Aorta (tissue), 5 donors: ENCODE measurements around the gene SNX30. TPM values are rescaled to one million over a fixed set of nuclear protein-coding genes. Genes with fewer than 3 reads are reported as not detected.

Experiments
- ATAC-seq: fragments of 200-7000 bp; cut with Tn5 transposase; one replicate; pipeline ENCODE4 v1.9.1; 2022; ENCODE audit warnings: moderate library complexity; ENCODE audit not compliant: low FRiP score
- DNase-seq, 2 donors: peaks; one replicate each; pipeline ENCODE4 v3.0.0-alpha.2; 2020
- H3K27ac ChIP-seq, 2 donors: one replicate each; pipeline ENCODE4 v1.5.1; 2013; ENCODE audit warnings: low read length in 2 of 2, mild to moderate bottlenecking in 2 of 2, moderate library complexity in 2 of 2, control low read depth in 1 of 2, inconsistent platforms in 1 of 2, low read depth in 1 of 2
- H3K27me3 ChIP-seq, 2 donors: one replicate each; pipeline ENCODE4 v1.6.1; 2013; ENCODE audit warnings: control low read depth in 1 of 2, low read length in 1 of 2, mild to moderate bottlenecking in 1 of 2, moderate library complexity in 1 of 2; ENCODE audit not compliant: insufficient read depth in 2 of 2, control insufficient read depth in 1 of 2
- H3K36me3 ChIP-seq, 2 donors: one replicate each; pipeline ENCODE4 v1.6.1; 2013; ENCODE audit warnings: control low read depth in 1 of 2, low read length in 1 of 2, mild to moderate bottlenecking in 1 of 2; ENCODE audit not compliant: insufficient read depth in 2 of 2, control insufficient read depth in 1 of 2
- H3K4me1 ChIP-seq, 2 donors: one replicate each; pipeline ENCODE4 v1.6.1; 2013; ENCODE audit warnings: low read length in 2 of 2, control low read depth in 1 of 2, mild to moderate bottlenecking in 1 of 2, moderate library complexity in 1 of 2; ENCODE audit not compliant: insufficient read depth in 2 of 2, control insufficient read depth in 1 of 2
- H3K4me3 ChIP-seq, 2 donors: one replicate each; pipeline ENCODE4 v1.5.1; 2013; ENCODE audit warnings: low read length in 2 of 2, control low read depth in 1 of 2, mild to moderate bottlenecking in 1 of 2
- H3K9me3 ChIP-seq: one replicate; pipeline ENCODE4 v1.6.1; 2013; ENCODE audit warnings: mild to moderate bottlenecking, low read length; ENCODE audit not compliant: control insufficient read depth
- WGBS, 2 donors: extraction: QIAGEN DNeasy Blood & Tissue Kit; methylation state at CpG; one replicate each; pipeline ENCODE4 v1.1.7; 2013; 5-methylcytosine and 5-hydroxymethylcytosine counted together
- intact Hi-C, 2 donors: fragments of 100-400 bp; cut with DNase I; formaldehyde crosslinking; loops; one replicate each; pipeline versions ENCODE4 v1.14.2 to v1.15.0; 2022
- polyA plus RNA-seq, 2 donors: library from polyadenylated mRNA; stranded (reverse); fragments of 200-250 nt; gene quantifications; one replicate each; pipeline ENCODE4 v1.2.3, GENCODE V29; 2013
- total RNA-seq, 2 donors: library from RNA; stranded (reverse); fragmentation: NEBNext Ultra II Directional; extraction: Animal tissue kit (Norgen Biotek cat#: 25700); gene quantifications; one replicate each; pipeline ENCODE4 v1.2.1, GENCODE V29; 2021
- donor health status: healthy with polysubstance abuse.
- donor health status: Bipolar disorder and iron deficiency.
- donor health status: DM: no; HTN: no; CAD: no.
- donor health status: DM: no; HTN: no; CAD: no.
- donor health status: DM: yes; HTN: yes; CAD: no.

Gene SNX30
- total and polyA plus RNA-seq, 4 donors: 2.8 to 11.3 (median 6.7) TPM

DNA sequence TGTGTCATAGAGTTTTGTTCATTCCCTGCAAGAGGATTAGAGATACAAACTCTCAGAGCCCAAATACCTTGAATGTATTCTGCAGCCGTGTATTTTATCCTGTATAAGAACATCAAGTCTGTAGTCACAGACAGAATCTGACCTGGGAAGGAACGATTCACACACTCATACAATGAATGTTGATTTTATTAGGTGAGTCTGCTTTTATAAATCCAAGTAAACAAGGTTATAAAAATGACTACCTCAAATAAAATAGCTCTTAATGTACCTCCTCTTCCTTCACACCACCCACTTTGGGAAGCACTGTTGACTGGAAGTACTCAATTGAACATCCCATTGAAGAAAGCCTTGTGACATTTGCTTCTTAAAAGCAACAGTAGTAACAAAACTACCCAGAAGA is 128.2 kb downstream of the SNX30 start:
- no peak for DNase-seq
- no peak overlapping the region for H3K27ac ChIP-seq
- ATAC-seq: no peak
- no peaks in the 10 kb centered on the region for H3K27me3 ChIP-seq
- no peaks in the 10 kb centered on the region for H3K4me1 ChIP-seq
- peaks cover 0 to 2% of the 10 kb centered on the region in 2 donors for H3K36me3 ChIP-seq
- H3K9me3 ChIP-seq: no peaks in the 10 kb centered on the region
- no peak overlapping the region for H3K4me3 ChIP-seq
- intact Hi-C loops: no loop called here
- WGBS, 2 donors: 87% methylated on average over 2 of the region's 2 CpGs

DNA sequence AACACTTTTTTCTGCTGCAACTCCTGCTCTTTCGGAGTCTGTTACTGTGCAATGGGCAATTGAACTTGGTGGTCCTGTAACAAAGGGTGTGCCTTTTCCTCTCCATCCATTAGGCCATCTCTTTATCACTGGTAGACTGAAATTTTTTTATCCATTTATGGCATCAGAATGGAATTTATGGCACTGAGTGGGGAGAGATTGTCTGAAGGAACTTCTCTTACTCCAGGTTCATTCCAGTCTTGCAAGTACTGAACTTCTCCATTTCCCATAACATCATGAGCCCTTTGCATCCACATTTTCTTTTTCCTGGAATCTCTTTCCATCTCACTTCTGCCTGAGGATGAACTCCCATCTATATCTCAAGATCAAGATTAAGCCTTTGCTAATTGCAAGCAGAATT is 130.1 kb downstream of the SNX30 start:
- 94 to 99% methylated on average over 1 of the region's 1 CpG for WGBS, 2 donors
- Histone ChIP-seq H3K4me1 (no peaks in the 10 kb centered on the region), H3K27me3 (no peaks in the 10 kb centered on the region), H3K4me3 (no peak overlapping the region), H3K27ac (no peak overlapping the region), H3K9me3 (no peaks in the 10 kb centered on the region), H3K36me3 (peaks cover 0 to 2% of the 10 kb centered on the region in 2 donors)
- intact Hi-C loops: no loop called here
- DNase-seq (no peak), ATAC-seq (no peak)

DNA sequence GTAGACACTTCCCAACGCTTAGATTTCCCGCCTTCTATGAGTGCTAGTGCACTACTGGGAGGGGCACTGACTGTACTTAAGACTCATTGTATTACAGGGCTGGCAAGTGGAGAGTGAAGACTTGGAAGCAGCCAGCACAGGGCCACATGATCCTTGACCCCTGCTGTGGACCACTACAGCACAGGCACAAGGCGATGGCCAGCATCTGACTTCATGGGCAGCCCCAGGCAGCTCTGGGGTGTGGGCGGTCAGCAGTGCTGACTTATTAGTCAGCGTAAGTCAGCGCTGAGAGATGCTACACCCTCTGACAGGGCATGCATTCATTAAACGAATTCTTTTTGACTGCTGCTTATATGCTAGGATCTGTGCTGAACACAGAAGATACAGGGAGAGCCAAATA is 130.8 kb downstream of the SNX30 start:
- Histone ChIP-seq H3K27me3 (no peaks in the 10 kb centered on the region), H3K36me3 (peaks cover 0 to 2% of the 10 kb centered on the region in 2 donors), H3K27ac (no peak overlapping the region), H3K4me1 (no peaks in the 10 kb centered on the region), H3K4me3 (no peak overlapping the region), H3K9me3 (no peaks in the 10 kb centered on the region)
- WGBS, 2 donors: 94 to 97% methylated on average over 7 of the region's 7 CpGs
- ATAC-seq (no peak), DNase-seq (no peak)
- intact Hi-C loops: no loop called here

DNA sequence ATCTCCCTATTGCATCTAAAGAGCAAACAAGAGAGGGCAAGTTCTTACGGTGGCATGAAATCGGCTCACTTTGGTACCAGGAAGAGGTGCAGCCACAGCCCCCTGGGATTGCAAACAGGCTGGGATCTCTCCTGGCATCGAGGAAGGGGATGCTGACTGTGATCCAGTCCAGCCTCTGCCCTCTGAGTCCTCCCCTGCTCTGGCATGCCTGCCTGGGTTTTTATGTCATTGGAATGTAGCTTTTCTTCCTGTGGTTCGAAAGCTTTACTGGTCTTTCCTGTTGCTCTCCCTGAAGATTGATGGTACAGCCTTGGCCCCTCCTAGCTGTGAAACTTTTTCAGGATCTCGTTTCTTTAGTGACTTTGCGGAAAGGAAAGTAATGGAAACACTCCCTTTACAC is 133.5 kb downstream of the SNX30 start:
- Histone ChIP-seq H3K27me3 (no peaks in the 10 kb centered on the region), H3K27ac (no peak overlapping the region), H3K36me3 (no peaks in the 10 kb centered on the region), H3K4me3 (no peak overlapping the region), H3K4me1 (no peaks in the 10 kb centered on the region), H3K9me3 (no peaks in the 10 kb centered on the region)
- intact Hi-C loops: no loop called here
- 29 to 31% methylated on average over 6 of the region's 6 CpGs for WGBS, 2 donors
- ATAC-seq (no peak), DNase-seq (no peak)

DNA sequence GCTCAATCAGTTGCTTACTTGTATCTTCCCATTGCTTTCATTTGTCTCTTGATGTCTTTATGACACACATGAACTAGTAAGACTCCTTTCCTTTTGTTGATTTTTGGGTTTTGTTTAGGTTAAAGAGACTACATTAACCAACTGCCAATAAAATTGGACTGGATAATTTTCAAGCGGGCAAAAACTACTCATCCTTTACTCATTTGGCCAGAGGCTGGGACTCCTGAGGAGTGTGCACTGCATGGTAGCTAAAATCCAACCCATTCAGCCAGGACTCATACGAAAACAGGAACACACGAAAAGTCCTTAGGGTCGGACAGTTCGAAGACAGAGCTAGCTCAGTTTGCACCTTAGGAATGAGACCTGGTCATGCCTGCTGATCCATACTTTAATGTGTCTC is 134.2 kb downstream of the SNX30 start:
- ATAC-seq: no peak
- Histone ChIP-seq H3K9me3 (no peaks in the 10 kb centered on the region), H3K4me3 (no peak overlapping the region), H3K27me3 (no peaks in the 10 kb centered on the region), H3K27ac (no peak overlapping the region), H3K36me3 (no peaks in the 10 kb centered on the region), H3K4me1 (no peaks in the 10 kb centered on the region)
- intact Hi-C loops: no loop called here
- 94 to 95% methylated on average over 5 of the region's 5 CpGs for WGBS, 2 donors
- DNase-seq: no peak

DNA sequence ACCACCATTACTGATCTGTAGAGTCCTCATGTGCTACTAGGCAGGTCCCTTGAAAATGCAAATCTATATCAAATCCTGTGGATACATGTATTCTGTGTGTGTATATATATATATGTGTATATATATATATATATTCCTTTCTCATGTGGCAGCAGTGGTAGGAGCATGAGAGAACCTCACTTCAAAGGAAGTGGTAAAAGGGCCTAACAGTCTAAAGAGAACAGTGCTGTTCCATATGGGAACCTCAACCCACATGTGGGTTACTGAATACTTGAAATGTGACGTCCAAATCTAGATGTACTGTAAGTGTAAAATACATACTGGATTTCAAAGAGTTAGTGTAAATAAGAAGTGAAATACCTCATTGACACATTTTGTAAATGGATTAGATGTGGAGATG is 134.8 kb downstream of the SNX30 start:
- intact Hi-C loops: no loop called here
- no peaks in the 10 kb centered on the region for H3K4me1 ChIP-seq
- H3K9me3 ChIP-seq: no peaks in the 10 kb centered on the region
- H3K36me3 ChIP-seq: no peaks in the 10 kb centered on the region
- H3K27ac ChIP-seq: no peak overlapping the region
- 94 to 97% methylated on average over 1 of the region's 1 CpG for WGBS, 2 donors
- DNase-seq: no peak
- no peak overlapping the region for H3K4me3 ChIP-seq
- no peak for ATAC-seq
- no peaks in the 10 kb centered on the region for H3K27me3 ChIP-seq

DNA sequence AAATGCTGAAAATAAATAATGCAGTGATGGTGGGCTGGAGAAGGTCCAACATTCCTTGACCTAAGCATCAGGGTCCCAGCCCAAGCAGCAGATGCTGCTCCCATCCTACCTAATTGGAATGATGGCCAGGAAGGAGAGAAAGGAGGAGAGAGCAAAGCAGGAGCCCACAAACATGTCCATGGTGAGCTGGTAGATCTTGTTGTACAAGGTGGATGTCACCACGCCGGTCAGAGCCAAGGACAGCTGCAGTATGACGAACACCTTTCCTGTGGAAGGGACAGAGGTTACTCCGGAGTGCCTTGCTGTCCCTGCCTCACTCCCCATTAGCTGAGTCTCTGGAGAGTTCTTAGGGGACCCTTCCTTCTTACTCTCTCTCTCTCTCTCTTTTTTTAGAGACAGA is 135.8 kb downstream of the SNX30 start:
- no peak for DNase-seq
- no peaks in the 10 kb centered on the region for H3K9me3 ChIP-seq
- ATAC-seq: no peak
- no peaks in the 10 kb centered on the region for H3K36me3 ChIP-seq
- H3K27ac ChIP-seq: no peak overlapping the region
- no peaks in the 10 kb centered on the region for H3K4me1 ChIP-seq
- H3K4me3 ChIP-seq: no peak overlapping the region
- 95 to 100% methylated on average over 4 of the region's 4 CpGs for WGBS, 2 donors
- intact Hi-C loops: no loop called here
- no peaks in the 10 kb centered on the region for H3K27me3 ChIP-seq

DNA sequence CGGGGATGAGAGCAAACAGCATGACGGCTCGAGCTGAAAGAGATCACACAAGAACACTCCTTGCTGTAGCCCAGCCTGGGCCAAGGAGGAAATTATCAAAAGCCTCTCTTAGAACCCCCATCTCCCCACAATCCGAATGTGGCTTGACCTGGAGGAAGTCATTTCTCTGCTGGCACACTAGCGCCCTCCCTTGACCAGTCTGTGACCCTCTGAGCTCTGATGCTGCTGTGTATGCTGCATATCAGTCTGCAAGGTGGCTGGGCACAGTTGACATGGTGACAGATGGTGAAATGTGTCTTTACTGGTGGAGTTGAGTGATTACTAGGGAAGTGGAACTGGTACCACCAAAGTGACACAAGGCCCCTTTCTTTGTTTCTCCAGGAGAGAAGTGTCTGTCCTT is 136.8 kb downstream of the SNX30 start:
- intact Hi-C loops: no loop called here
- Histone ChIP-seq H3K4me3 (no peak overlapping the region), H3K27me3 (no peaks in the 10 kb centered on the region), H3K9me3 (no peaks in the 10 kb centered on the region), H3K27ac (no peak overlapping the region), H3K36me3 (no peaks in the 10 kb centered on the region), H3K4me1 (no peaks in the 10 kb centered on the region)
- peak in 1 of 2 donors; percentile 65 for DNase-seq
- WGBS, 2 donors: 75% methylated on average over 5 of the region's 5 CpGs
- ATAC-seq: no peak

DNA sequence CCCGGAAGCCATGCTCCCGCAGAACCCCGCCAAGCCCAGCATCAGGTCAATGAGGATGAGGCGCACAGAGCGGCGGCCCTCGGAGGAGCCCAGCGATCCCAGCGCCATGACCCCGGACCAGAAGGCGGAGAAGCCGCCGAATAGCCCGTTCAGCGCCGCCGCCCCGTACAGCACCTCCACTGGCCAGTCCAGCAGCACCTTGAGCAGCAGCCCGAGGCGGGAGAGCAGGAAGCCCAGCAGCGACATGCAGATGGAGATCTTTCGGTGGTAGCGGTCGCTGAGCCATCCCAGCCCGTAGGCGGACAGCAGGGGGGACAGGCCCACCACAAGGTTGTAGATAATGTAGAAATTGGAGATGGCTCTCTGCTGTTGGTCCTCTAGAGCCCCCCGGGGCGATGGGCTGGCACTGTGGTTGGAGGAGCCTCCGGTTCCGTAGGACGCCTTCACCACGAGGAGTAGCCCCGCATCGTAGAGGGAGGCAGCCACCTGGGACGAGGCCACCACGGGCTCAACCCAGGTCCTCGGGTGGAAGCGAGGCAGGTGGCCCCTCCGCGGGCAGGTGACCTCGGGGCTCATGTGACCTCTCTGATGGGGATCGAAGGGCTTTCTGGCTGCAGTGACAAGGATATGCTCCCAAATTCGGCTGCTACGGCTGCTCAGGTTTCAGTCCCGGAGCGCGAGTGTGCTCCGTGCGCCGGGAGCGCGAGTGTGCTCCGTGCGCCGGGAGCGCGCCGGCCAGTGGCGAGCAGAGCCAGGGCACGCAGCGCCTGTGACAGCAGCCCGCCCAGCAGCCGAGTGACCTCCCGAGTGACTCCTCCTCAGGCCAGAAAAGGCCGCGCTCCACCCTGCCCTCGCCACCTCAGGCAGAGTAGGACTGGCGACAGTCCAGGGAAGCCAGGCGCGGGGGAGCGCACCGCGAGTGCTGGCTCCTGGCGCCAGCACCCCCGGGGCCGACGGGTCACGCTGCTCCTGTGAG is 139.8 kb downstream of the SNX30 start, which contains the start of gene SLC46A2:
TSS of gene SLC46A2 (minus strand) at position 771 of the 976 bp plus-strand sequence. CDS start at position 576, 195 bp downstream.
- intact Hi-C loops: no loop called here
- Histone ChIP-seq H3K4me3 (no peak within 1 kb of the TSS), H3K4me1 (no peaks in the 10 kb centered on the region), H3K27me3 (no peaks in the 10 kb centered on the region), H3K36me3 (no peaks in the 10 kb centered on the region), H3K27ac (no peak within 1 kb of the TSS), H3K9me3 (no peaks in the 10 kb centered on the region)
- ATAC-seq: peak; percentile 23
- 9 to 13% methylated on average over 77 to 78 of the region's 78 CpGs for WGBS, 2 donors
- DNase-seq: peak; percentile 63 to 78
